ENCODE results near the gene ERGIC1. TPM values are rescaled to one million over a fixed set of nuclear protein-coding genes. Genes with fewer than 3 reads are reported as not detected.

The ERGIC1 gene
- total and polyA plus RNA-seq, 2 of the 13 experiments (the other 11 are each of a cell fraction or from before 2014, with no cell fraction given): 78.5 to 184 TPM

DNA sequence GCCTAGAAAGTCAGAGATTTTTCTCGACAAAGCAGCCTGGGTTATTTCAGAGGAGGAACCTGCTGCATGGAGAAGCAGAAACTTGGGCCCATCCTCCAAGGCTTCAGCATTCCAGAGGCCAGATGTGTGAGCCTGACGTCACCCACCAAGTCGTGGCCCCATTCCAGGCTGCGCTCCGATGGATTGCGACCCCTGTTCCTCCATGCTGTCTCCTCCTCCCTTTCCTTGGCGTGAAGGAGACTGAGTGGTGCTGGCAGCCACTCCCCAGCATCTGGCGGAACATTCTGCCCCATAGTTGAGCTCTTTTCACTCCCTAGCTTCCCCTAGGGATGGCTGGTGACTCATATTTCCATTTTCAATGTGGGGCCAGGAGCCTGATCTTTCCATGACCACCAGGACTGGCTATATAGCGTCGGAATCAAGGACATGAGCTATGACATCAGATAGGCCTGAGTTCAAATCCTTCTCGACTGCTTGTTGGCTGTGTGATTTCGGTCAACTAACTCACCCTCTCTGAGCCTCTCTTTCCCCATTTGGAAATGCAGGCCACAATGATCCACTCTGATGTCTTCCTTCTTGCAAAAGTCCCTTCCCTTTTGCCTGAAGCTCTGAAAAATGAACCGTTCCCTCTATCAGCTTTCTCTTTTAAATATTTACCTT, 38.6 kb upstream of the ERGIC1 start (continued):
- TF ChIP-seq, protein P1, sequence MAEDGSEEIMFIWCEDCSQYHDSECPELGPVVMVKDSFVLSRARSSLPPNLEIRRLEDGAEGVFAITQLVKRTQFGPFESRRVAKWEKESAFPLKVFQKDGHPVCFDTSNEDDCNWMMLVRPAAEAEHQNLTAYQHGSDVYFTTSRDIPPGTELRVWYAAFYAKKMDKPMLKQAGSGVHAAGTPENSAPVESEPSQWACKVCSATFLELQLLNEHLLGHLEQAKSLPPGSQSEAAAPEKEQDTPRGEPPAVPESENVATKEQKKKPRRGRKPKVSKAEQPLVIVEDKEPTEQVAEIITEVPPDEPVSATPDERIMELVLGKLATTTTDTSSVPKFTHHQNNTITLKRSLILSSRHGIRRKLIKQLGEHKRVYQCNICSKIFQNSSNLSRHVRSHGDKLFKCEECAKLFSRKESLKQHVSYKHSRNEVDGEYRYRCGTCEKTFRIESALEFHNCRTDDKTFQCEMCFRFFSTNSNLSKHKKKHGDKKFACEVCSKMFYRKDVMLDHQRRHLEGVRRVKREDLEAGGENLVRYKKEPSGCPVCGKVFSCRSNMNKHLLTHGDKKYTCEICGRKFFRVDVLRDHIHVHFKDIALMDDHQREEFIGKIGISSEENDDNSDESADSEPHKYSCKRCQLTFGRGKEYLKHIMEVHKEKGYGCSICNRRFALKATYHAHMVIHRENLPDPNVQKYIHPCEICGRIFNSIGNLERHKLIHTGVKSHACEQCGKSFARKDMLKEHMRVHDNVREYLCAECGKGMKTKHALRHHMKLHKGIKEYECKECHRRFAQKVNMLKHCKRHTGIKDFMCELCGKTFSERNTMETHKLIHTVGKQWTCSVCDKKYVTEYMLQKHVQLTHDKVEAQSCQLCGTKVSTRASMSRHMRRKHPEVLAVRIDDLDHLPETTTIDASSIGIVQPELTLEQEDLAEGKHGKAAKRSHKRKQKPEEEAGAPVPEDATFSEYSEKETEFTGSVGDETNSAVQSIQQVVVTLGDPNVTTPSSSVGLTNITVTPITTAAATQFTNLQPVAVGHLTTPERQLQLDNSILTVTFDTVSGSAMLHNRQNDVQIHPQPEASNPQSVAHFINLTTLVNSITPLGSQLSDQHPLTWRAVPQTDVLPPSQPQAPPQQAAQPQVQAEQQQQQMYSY (CRISPR knock-in tag; IDR thresholded peaks at IDR 0.05): no peak
- TF ChIP-seq SP4 (CRISPR knock-in tag; IDR thresholded peaks at IDR 0.05) (no peak), SALL1 (CRISPR knock-in tag; IDR thresholded peaks at IDR 0.05) (no peak), TAF1 (CRISPR knock-in tag; IDR thresholded peaks at IDR 0.05) (no peak), ZNF543 (CRISPR knock-in tag; IDR thresholded peaks at IDR 0.05) (no peak)

GRCh38 chr5:172796306-172796705, 37.7 kb upstream of the ERGIC1 start:
- H3K36me3 ChIP-seq (replicated peaks in 1 of 2; ENCODE audit: control insufficient read depth in 1 of 2, insufficient read depth in 2 of 2, low read length in 2 of 2): no peaks in the 10 kb centered on the region
- H2AFZ ChIP-seq (ENCODE audit: low read length): no peak overlapping the region
- ChIA-PET POLR2A (interaction anchor here (9.8 kb wide), 1 partner anchor 24 kb away, joined by 425 read pairs; the partner anchor contains the start of gene DUSP1), CTCF (ENCODE audit: low intra/inter-chr PET ratio, low total read pairs) (no interaction called here)
- H3K4me3 ChIP-seq (replicated peaks in 1 of 3; ENCODE audit: insufficient read depth in 1 of 3, low read depth in 2 of 3, low read length in 3 of 3): no peak overlapping the region
- FAIRE-seq (no peak), ATAC-seq (no peak), DNase-seq (ENCODE audit: low spot score) (no peak)
- no TSS peak for BruUV-seq (replicated peaks)
- intact Hi-C loops (cut with micrococcal nuclease; ENCODE audit: unreplicated experiment): no loop called here
- 100% methylated on average over 6 of the region's 6 CpGs for WGBS (ENCODE audit: low lambda C conversion rate)
- H3K9me3 ChIP-seq (ENCODE audit: low read length): no peaks in the 10 kb centered on the region
- no peaks in the 10 kb centered on the region for H3K27me3 ChIP-seq (ENCODE audit: control insufficient read depth in 1 of 2, insufficient read depth in 2 of 2, low read length in 2 of 2)
- in situ Hi-C loops (cut with HindIII; ENCODE audit: extremely low pct_ligation_motif_present, low pct_unique_long_range_greater_than_20kb): no loop called here
- no peak overlapping the region for H3K4me2 ChIP-seq (ENCODE audit: low read depth, low read length)
- H4K20me1 ChIP-seq (ENCODE audit: insufficient read depth, low read length): no peaks in the 10 kb centered on the region
- H3K4me1 ChIP-seq (ENCODE audit: insufficient read depth, low read length): peaks cover 97% of the 10 kb centered on the region
- no peak for TF ChIP-seq FOXP1 (IDR thresholded peaks at IDR 0.05)
- TF ChIP-seq FOXP1 (CRISPR knock-in tag; IDR thresholded peaks at IDR 0.05): no peak
- no peak for TF ChIP-seq ZNF792 (CRISPR knock-in tag; IDR thresholded peaks at IDR 0.05)
- TF ChIP-seq, protein P2, sequence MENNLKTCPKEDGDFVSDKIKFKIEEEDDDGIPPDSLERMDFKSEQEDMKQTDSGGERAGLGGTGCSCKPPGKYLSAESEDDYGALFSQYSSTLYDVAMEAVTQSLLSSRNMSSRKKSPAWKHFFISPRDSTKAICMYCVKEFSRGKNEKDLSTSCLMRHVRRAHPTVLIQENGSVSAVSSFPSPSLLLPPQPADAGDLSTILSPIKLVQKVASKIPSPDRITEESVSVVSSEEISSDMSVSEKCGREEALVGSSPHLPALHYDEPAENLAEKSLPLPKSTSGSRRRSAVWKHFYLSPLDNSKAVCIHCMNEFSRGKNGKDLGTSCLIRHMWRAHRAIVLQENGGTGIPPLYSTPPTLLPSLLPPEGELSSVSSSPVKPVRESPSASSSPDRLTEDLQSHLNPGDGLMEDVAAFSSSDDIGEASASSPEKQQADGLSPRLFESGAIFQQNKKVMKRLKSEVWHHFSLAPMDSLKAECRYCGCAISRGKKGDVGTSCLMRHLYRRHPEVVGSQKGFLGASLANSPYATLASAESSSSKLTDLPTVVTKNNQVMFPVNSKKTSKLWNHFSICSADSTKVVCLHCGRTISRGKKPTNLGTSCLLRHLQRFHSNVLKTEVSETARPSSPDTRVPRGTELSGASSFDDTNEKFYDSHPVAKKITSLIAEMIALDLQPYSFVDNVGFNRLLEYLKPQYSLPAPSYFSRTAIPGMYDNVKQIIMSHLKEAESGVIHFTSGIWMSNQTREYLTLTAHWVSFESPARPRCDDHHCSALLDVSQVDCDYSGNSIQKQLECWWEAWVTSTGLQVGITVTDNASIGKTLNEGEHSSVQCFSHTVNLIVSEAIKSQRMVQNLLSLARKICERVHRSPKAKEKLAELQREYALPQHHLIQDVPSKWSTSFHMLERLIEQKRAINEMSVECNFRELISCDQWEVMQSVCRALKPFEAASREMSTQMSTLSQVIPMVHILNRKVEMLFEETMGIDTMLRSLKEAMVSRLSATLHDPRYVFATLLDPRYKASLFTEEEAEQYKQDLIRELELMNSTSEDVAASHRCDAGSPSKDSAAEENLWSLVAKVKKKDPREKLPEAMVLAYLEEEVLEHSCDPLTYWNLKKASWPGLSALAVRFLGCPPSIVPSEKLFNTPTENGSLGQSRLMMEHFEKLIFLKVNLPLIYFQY (CRISPR knock-in tag; IDR thresholded peaks at IDR 0.05; ENCODE audit: borderline replicate concordance): no peak
- TF ChIP-seq MIER2 (CRISPR knock-in tag; IDR thresholded peaks at IDR 0.05): no peak
- no peak for TF ChIP-seq PCBP1 (IDR thresholded peaks at IDR 0.05; ENCODE audit: borderline replicate concordance, low read depth, low read length)
- H3K9ac ChIP-seq (ENCODE audit: insufficient read depth, low read depth, low read length): no peak overlapping the region
- H3K79me2 ChIP-seq (ENCODE audit: insufficient read depth, low read length): no peaks in the 10 kb centered on the region
- H3K27ac ChIP-seq (ENCODE audit: extremely low read length, insufficient read depth, low read length): no peak overlapping the region
